HG02852 (cell line): ENCODE measurements around the gene PZP.

ENCODE experiments used
- ATAC-seq: cut with Tn5 transposase; IDR thresholded peaks from one replicate; pipeline ENCODE4 v1.9.1; 2021; ENCODE audit warnings: mild to moderate bottlenecking, moderate library complexity; ENCODE audit not compliant: unreplicated experiment

PZP gene

GRCh38 chr12:9127484-9127883, 80.7 kb downstream of the PZP start:
- no peak for ATAC-seq

- ATAC-seq, result no peak
Observed at GRCh38 chr12:9124383-9125031, 83.7 kb downstream of the PZP start.

- no peak for ATAC-seq
Observed at GRCh38 chr12:9123781-9124382, 84.3 kb downstream of the PZP start.

GRCh38 chr12:9122091-9122609, 86.0 kb downstream of the PZP start:
- no peak for ATAC-seq

- no peak for ATAC-seq
Observed at GRCh38 chr12:9120487-9121184, 87.6 kb downstream of the PZP start.

- no peak for ATAC-seq
Observed at GRCh38 chr12:9118158-9118557, 90.0 kb downstream of the PZP start.

DNA sequence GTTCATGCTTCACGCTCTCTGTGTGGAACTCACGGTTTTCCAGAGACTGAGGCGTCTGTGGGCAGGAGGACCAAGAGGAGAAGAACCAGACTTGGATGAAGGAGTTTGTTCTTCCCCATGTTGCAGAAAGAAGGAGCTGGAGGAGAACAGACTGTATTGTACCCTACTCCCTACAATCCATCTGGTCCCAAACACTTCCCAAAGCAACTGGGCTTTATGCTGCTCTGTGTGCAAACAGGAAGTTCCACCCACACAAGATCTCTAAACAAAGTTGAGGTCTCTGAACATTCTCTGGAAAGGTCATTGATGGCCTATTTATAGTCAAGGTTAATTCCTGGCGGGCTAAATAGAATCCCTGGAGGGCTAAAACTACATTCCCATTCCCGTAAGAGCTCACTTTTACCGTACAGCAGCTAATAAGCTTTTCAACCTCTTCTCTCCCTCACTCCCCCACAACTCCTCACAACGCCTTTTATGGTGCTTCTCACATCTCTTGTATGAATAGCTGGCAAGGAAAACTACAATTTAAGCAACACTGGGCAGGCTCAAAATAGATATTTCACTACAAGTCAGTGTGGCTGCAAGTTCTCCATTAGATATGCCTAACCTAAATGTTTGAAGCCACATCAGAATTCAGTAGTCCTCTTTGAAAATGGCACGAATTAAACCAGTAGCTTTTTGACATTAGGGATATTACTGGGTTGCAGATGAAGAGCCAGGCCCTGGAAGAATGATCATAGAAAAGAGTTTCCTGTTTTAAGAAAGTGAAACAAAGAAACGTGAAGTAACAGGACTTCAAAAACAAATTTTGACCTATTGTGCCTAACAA, 92.2 kb downstream of the PZP start, which contains the start of gene A2M:
A2M (minus strand) TSS at position 189 of the 829 bp plus-strand sequence; CDS start at position 119, 70 bp downstream.
- no peak for ATAC-seq

DNA sequence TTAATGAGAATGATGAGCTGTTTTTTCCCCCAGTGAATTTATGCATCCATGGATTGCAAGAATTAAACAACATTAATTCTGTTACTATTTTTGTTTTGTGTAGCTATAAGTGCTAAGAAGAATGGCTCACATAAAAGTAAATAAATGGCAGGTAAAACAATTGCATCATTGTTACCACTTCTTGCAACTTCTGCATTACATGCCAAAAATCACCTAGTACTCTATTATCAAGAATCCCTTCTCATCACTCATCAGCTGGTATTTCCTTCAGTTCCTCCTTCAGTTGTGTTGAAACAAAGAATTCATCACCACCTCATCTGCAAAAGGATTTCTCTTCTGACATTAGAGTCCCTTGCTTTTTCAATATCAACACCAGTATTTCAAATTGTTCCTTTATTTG, 93.2 kb downstream of the PZP start:
- no peak for ATAC-seq

GRCh38 chr12:9113987-9114309, 94.2 kb downstream of the PZP start:
- ATAC-seq, result no peak

GRCh38 chr12:9113296-9113986, 94.8 kb downstream of the PZP start:
- ATAC-seq, result no peak

DNA sequence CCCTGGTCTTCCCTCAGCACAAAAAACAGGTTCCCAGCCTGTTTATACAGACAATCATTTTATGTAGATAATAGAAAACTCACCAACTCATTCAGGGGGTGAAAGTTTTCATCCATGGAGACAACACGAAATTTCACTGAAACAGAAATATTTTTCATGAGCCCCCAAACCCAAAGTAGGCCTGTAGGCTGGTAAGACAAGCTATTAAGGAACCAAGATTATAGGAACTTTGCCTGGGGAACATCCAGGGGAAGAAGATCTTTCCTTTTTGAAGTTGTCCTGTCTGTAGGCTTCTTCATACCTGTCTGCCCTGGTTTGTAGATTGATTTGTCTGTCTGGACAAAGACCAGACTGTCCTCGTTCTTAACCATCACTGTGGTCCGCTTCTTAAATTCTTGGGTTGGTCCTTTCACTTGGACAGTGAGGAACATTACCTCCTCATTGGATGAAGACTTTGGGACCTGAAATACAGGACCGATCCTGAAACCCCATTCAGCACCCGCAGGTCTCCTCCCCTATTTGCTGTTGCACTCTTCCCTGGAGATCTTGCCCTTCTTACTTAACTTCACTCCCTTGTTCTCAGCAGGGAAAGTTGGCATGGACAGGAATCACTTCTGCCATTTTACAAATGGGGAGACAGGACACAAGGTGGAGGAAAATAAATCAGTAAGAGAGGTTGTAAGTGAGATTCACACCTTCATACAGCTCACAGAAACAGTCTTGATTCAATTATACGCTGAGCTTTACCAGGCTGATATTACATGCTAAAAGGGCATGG, 95.9 kb downstream of the PZP start:
- no peak for ATAC-seq

DNA sequence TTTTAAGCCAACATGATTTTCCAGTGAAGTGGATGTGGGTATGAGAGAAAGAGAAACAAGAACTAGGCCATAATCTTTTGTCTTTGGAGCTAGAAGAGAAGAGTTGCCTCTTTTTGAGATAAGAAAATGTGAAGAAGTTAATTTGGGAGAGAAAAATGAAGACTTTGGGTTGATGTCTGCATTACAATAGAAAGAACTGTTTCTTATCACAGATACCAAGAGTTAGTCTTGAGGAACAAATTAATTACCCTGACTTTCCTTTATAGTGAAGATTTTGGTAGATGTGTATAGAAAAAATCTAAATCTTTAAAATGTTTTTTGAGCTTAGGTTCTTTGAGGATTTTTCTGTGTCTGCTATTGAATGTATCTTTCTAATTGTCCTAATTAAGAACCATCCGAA, 96.7 kb downstream of the PZP start:
- no peak for ATAC-seq

GRCh38 chr12:9109737-9110491, 98.3 kb downstream of the PZP start:
- no peak for ATAC-seq

DNA sequence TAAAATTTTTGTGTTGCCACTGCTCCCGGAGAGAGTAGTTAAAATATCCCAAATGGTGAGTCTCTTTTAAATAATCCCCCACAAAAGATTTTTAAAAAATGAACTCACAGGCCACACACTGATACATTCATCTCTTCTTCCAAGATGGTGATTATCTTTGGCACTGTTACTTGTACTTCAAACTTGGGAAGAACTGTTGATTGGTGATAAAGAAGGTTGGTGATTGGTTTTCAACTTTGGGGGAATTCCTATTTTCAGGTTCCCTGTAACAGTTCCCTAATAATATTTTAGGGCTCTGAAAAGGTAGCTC, 99.0 kb downstream of the PZP start:
- ATAC-seq, result no peak

DNA sequence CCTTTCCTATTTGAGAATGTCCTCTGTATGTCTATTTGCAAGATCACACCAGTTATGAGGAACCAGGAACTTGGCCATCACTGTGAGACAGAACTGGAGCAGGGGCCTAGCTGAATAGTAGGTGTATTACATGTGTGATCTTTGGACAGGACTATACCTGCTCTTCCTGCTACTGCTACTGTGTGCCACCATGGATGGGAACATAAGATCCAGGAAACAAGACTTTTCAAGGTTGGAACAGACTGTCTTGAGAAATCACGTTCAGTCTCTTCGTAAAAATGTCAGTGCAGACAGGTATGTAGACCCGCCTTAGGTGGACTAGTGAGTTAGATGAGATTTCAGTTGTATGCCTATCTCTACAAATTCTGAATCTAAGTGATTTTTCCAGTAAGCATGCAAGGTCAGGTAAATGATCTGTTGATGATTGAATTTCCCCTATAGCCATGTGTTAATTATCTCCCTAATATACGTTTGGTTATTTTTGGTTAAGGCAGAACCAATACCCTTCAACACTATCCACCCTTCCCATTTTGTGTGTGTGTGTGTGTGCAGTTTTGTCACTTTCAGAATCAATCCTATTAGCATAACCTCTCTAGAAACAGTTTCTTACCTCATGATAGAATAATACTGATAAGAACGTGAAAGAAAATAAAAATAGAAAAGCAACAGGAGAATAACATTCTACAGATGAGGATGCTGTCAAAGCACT, 99.5 kb downstream of the PZP start:
- ATAC-seq, result no peak

DNA sequence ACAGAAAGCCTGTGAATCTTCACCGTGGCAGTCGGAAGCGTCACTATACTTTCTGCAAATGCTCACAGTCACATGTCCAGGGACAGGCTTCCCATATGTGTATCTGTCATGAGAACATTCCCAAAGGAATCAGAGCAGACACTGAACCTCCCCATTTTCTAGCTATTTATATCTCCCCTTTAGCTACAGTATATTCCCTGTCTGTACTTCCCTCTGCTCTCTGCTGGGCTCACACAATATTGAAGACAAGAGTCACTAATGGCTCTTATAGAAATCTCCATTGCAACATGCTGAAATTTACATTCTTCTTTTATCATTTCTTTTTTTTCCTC, 100.7 kb downstream of the PZP start:
- no peak for ATAC-seq

DNA sequence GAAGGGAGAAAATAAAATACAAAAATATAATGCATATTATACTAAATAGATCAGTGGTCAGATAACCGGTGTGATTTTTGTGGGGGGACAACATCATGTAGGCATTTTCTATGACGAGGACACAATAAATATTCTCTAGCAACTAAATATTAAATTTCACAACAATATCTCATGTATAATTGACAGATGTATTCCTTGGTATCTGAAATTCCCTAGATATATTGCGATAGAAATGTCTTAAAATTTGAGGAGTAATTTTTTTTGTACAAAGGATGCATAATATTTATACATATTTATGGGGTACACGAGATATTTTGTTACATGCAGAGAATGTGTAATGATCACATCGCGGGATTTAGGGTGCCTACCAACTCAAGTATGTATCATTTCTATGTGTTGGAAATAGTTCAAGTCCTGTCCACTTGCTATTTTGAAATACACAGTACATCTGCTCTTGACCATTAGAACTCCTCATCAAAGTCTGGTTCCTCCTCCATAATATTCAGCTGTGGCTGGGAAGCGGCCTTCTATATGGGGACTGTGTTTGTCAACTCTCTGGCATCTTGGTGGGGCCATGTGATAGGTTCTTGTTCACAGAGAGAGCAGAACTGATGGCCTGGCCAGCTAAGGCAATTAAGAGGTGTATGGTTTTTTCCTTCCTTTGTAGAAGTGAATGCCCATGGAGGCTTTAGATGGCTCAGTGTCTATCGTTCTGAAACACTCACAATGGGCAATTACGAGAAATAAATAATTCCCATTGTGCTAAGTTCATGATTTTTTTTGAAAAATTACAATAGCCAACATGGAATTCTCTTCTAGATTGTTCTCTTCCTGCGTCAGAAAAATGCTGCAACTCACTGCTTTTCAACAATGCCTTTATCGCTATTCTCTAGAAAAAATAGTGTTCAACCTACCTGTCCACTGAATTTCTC, 101.3 kb downstream of the PZP start:
- no peak for ATAC-seq

GRCh38 chr12:9106067-9106466, 102.1 kb downstream of the PZP start:
- no peak for ATAC-seq
